IMR-90 (cell line): ENCODE data around the gene AJM1. TPM values are rescaled to one million over a fixed set of nuclear protein-coding genes. Genes with fewer than 3 reads are reported as not detected.

Experiments
- ATAC-seq: fragments of 200-7000 bp; cut with Tn5 transposase; 2 replicates; pipeline ENCODE4 v1.9.1; 2020; ENCODE audit warnings: low read depth, mild to moderate bottlenecking, moderate library complexity
- BruUV-seq: library from RNA; stranded (reverse); fragments of 400-500 nt; replicated peaks from 2 replicates; lab custom pipeline; 2021; lab: Mats Ljungman, UMichigan
- CTCF ChIA-PET: fragments of 300-600 bp; formaldehyde crosslinking; extraction: SDS; loops from one replicate; lab custom pipeline; 2021; ENCODE audit warnings: antibody characterized with exemption; lab: Yijun Ruan, JAX
- POLR2A ChIA-PET: fragments of 300-600 bp; sonication (Branson Sonifier 250); formaldehyde crosslinking; loops from one replicate; lab custom pipeline; 2022; ENCODE audit warnings: antibody characterized with exemption; ENCODE audit not compliant: unreplicated experiment; lab: Charles Lee
- DNase-seq: peaks from one replicate; pipeline ENCODE4 v3.0.0; 2013
- H2AFZ ChIP-seq: replicated peaks from 2 replicates; pipeline ENCODE3; 2013; ENCODE audit warnings: low read length, mild to moderate bottlenecking; ENCODE audit not compliant: poor library complexity
- H2AK5ac ChIP-seq: 2 replicates; pipeline ENCODE4 v1.6.1; 2013; ENCODE audit warnings: low read depth, low read length, inconsistent platforms
- H2AK9ac ChIP-seq: replicated peaks from 2 replicates; pipeline ENCODE3; 2013; ENCODE audit warnings: mild to moderate bottlenecking, low read depth, low read length, moderate library complexity; ENCODE audit not compliant: poor library complexity
- H2BK120ac ChIP-seq: 2 replicates; pipeline ENCODE4 v1.6.1; 2013; ENCODE audit warnings: low read depth, low read length, inconsistent platforms
- H2BK15ac ChIP-seq: 3 replicates; pipeline ENCODE4 v1.6.1; 2013; ENCODE audit warnings: low read depth, low read length, inconsistent platforms
- H2BK20ac ChIP-seq: 2 replicates; pipeline ENCODE4 v1.6.1; 2013; ENCODE audit warnings: low read depth, mild to moderate bottlenecking, inconsistent platforms, low read length, moderate library complexity
- H2BK5ac ChIP-seq: 2 replicates; pipeline ENCODE4 v1.6.1; 2013; ENCODE audit warnings: mild to moderate bottlenecking, low read depth, low read length, inconsistent platforms; ENCODE audit not compliant: poor library complexity, severe bottlenecking
- H3K14ac ChIP-seq: replicated peaks from 2 replicates; pipeline ENCODE4 v1.6.1; 2013; ENCODE audit warnings: low read depth, low read length, inconsistent platforms
- H3K18ac ChIP-seq: 2 replicates; pipeline ENCODE4 v1.6.1; 2013; ENCODE audit warnings: low read depth, low read length, control low read depth
- H3K23ac ChIP-seq: 2 replicates; pipeline ENCODE4 v1.6.1; 2013; ENCODE audit warnings: low read depth, low read length, inconsistent platforms
- H3K27ac ChIP-seq: 2 replicates; pipeline ENCODE4 v1.5.1; 2013; ENCODE audit warnings: mild to moderate bottlenecking, control low read depth, low read length; ENCODE audit not compliant: insufficient read depth
- H3K27me3 ChIP-seq: 2 replicates; pipeline ENCODE4 v1.6.1; 2013; ENCODE audit warnings: low read length; ENCODE audit not compliant: control insufficient read depth, insufficient read depth
- H3K36me3 ChIP-seq: 2 replicates; pipeline ENCODE4 v1.6.1; 2013; ENCODE audit warnings: low read length, mixed read lengths; ENCODE audit not compliant: control insufficient read depth, insufficient read depth
- H3K4ac ChIP-seq: 2 replicates; pipeline ENCODE4 v1.6.1; 2013; ENCODE audit warnings: low read depth, low read length, inconsistent platforms
- H3K4me1 ChIP-seq: 2 replicates; pipeline ENCODE4 v1.6.1; 2013; ENCODE audit warnings: low read length, mixed read lengths; ENCODE audit not compliant: control insufficient read depth, insufficient read depth
- H3K4me2 ChIP-seq: 2 replicates; pipeline ENCODE4 v1.6.1; 2013; ENCODE audit warnings: low read depth, mild to moderate bottlenecking, control low read depth, low read length, moderate library complexity
- H3K4me3 ChIP-seq: 2 replicates; pipeline ENCODE4 v1.5.1; 2013; ENCODE audit warnings: low read depth, mild to moderate bottlenecking, control low read depth, low read length, moderate library complexity; ENCODE audit not compliant: insufficient read depth
- H3K56ac ChIP-seq: 2 replicates; pipeline ENCODE4 v1.6.1; 2013; ENCODE audit warnings: low read length, inconsistent platforms; ENCODE audit not compliant: insufficient read depth; ENCODE audit errors: extremely low read depth
- H3K79me1 ChIP-seq, 2 experiments: 2 replicates each; pipeline ENCODE4 v1.6.1; 2013; ENCODE audit warnings: low read length in 2 of 2, inconsistent platforms in 1 of 2, low read depth in 1 of 2
- H3K9ac ChIP-seq: 2 replicates; pipeline ENCODE4 v1.6.1; 2013; ENCODE audit warnings: low read depth, low read length, control low read depth
- H3K9me1 ChIP-seq: 2 replicates; pipeline ENCODE4 v1.6.1; 2013; ENCODE audit warnings: low read length, inconsistent platforms; ENCODE audit not compliant: insufficient read depth
- H3K9me3 ChIP-seq: 2 replicates; pipeline ENCODE4 v1.6.1; 2013; ENCODE audit warnings: low read length; ENCODE audit not compliant: control insufficient read depth, insufficient read depth
- H4K20me1 ChIP-seq: 2 replicates; pipeline ENCODE4 v1.6.1; 2013; ENCODE audit warnings: low read length, inconsistent platforms; ENCODE audit not compliant: insufficient read depth
- H4K5ac ChIP-seq: 2 replicates; pipeline ENCODE4 v1.6.1; 2013; ENCODE audit warnings: mild to moderate bottlenecking, low read depth, low read length, control low read depth
- H4K8ac ChIP-seq, 2 experiments: 2 replicates each; pipeline ENCODE4 v1.6.1; 2013; ENCODE audit warnings: low read depth in 2 of 2, low read length in 2 of 2, control low read depth in 1 of 2, inconsistent platforms in 1 of 2
- H4K91ac ChIP-seq: 2 replicates; pipeline ENCODE4 v1.6.1; 2013; ENCODE audit warnings: low read depth, low read length, inconsistent platforms; ENCODE audit not compliant: insufficient read depth
- BHLHE40 ChIP-seq: fragments of 150-350 bp; IDR thresholded peaks from 2 replicates; pipeline ENCODE4 v1.6.1; 2016; ENCODE audit warnings: mild to moderate bottlenecking, low read depth, low read length
- CEBPB ChIP-seq: IDR thresholded peaks from 2 replicates; pipeline ENCODE4 v1.6.1; 2012; ENCODE audit warnings: low read depth, low read length, improper control_type of control experiment
- ELK1 ChIP-seq: fragments of 150-350 bp; IDR thresholded peaks from 2 replicates; pipeline ENCODE4 v1.6.1; 2016; ENCODE audit warnings: low read depth, mild to moderate bottlenecking, low read length, moderate library complexity, borderline replicate concordance
- MAZ ChIP-seq: IDR thresholded peaks from 2 replicates; pipeline ENCODE4 v1.6.1; 2012; ENCODE audit warnings: low read depth, mild to moderate bottlenecking, low read length, improper control_type of control experiment, moderate library complexity, borderline replicate concordance
- NFE2L2 ChIP-seq: fragments of 150-350 bp; IDR thresholded peaks from 2 replicates; pipeline ENCODE4 v1.6.1; 2016; ENCODE audit warnings: low read depth, mild to moderate bottlenecking, low read length
- RAD21 ChIP-seq: IDR thresholded peaks from 2 replicates; pipeline ENCODE4 v1.6.1; 2012; ENCODE audit warnings: low read length, improper control_type of control experiment
- RFX5 ChIP-seq: IDR thresholded peaks from 2 replicates; pipeline ENCODE4 v1.8.0; 2012; ENCODE audit warnings: low read depth, mild to moderate bottlenecking, low read length, moderate library complexity
- SMC3 ChIP-seq: fragments of 150-350 bp; IDR thresholded peaks from 2 replicates; pipeline ENCODE4 v1.6.1; 2016; ENCODE audit warnings: low read depth, mild to moderate bottlenecking, antibody characterized with exemption, low read length, moderate library complexity
- WGBS, 2 experiments: methylation state at CpG; one replicate each; pipeline versions ENCODE4 v1.1.5 to v1.1.7; 2013; ENCODE audit warnings: missing lambda C conversion rate in 2 of 2; ENCODE audit not compliant: insufficient read length in 1 of 2; ENCODE audit errors: extremely low coverage in 2 of 2; 5-methylcytosine and 5-hydroxymethylcytosine counted together
- dilution Hi-C: fragments of 300-500 bp; cut with HindIII; formaldehyde crosslinking; loops from one replicate; pipeline ENCODE4 v1.14.3; 2018; ENCODE audit warnings: low sequenced_read_pairs; ENCODE audit not compliant: unreplicated experiment
- in situ Hi-C: fragments of 300-500 bp; cut with MboI; formaldehyde crosslinking; loops from 3 replicates; pipeline ENCODE4 v1.14.3; 2019; ENCODE audit warnings: low sequenced_read_pairs, inconsistent platforms, mixed read lengths
- intact Hi-C: fragments of 100-400 bp; cut with micrococcal nuclease; formaldehyde crosslinking; loops from 2 replicates; pipeline ENCODE4 v1.10.0; 2022
- polyA plus RNA-seq, 3 experiments: library from polyadenylated mRNA; depleted of rRNA; stranded (reverse); fragments of >200 nt; gene quantifications; 2 replicates each; pipeline ENCODE4 v1.2.3, GENCODE V29; 2012; ENCODE audit warnings: low replicate concordance in 1 of 3
- total RNA-seq: library from RNA; depleted of rRNA; stranded (reverse); fragments of >200 nt; gene quantifications from 2 replicates; pipeline ENCODE4 v1.2.3, GENCODE V29; 2012

Gene AJM1
- total and polyA plus RNA-seq, 2 of the 4 experiments (the other 2 are of a cell fraction), result 0.18 to 1.5 TPM

GRCh38 chr9:136858844-136859757 lies 16.8 kb downstream of the AJM1 start (continued):
- TF ChIP-seq ELK1, result no peak

- in situ Hi-C loops (no loop called here), dilution Hi-C loops (no loop called here)
- ATAC-seq, result no peak
Measured at GRCh38 chr9:136860529-136860928, 18.3 kb downstream of the AJM1 start.

More at GRCh38 chr9:136860529-136860928, 18.3 kb downstream of the AJM1 start:
- no peak overlapping the region for H4K5ac ChIP-seq
- H2AK9ac ChIP-seq, result no peak overlapping the region
- no TSS peak for BruUV-seq
- no peaks in the 10 kb centered on the region for H3K9me3 ChIP-seq
- POLR2A ChIA-PET, result no interaction called here
- H3K27ac ChIP-seq, result no peak overlapping the region
- H3K27me3 ChIP-seq, result no peaks in the 10 kb centered on the region
- H2BK120ac ChIP-seq, result no peak overlapping the region
- no peak overlapping the region for H2AK5ac ChIP-seq
- H4K20me1 ChIP-seq, result peaks cover 16% of the 10 kb centered on the region
- H3K18ac ChIP-seq, result no peak overlapping the region
- peaks cover 16 to 41% of the 10 kb centered on the region in 2 experiments for H3K79me1 ChIP-seq
- intact Hi-C loops, result no loop called here
- H2BK15ac ChIP-seq, result no peak overlapping the region
- H3K4me2 ChIP-seq, result no peak overlapping the region
- peaks cover 35% of the 10 kb centered on the region for H3K36me3 ChIP-seq
- peaks cover 12% of the 10 kb centered on the region for H3K4me1 ChIP-seq
- no peak overlapping the region for H2AFZ ChIP-seq
- H3K4ac ChIP-seq, result no peak overlapping the region
- H3K14ac ChIP-seq, result no peak overlapping the region
- no peak overlapping the region for H2BK20ac ChIP-seq
- DNase-seq, result no peak
- no peak overlapping the region for H3K9ac ChIP-seq
- H3K56ac ChIP-seq, result no peak overlapping the region
- H4K91ac ChIP-seq, result no peak overlapping the region
- no peak overlapping the region for H3K23ac ChIP-seq
- no peak overlapping the region for H3K4me3 ChIP-seq
- no peak overlapping the region for H2BK5ac ChIP-seq
- H3K9me1 ChIP-seq, result peaks cover 5% of the 10 kb centered on the region
- CTCF ChIA-PET, result no interaction called here
- no peak for TF ChIP-seq NFE2L2
- TF ChIP-seq SMC3, result no peak
- TF ChIP-seq MAZ, result no peak
- no peak for TF ChIP-seq BHLHE40
- TF ChIP-seq RFX5, result no peak
- TF ChIP-seq RAD21, result no peak
- no peak for TF ChIP-seq CEBPB
- TF ChIP-seq ELK1, result no peak
- H4K8ac ChIP-seq, result no peak overlapping the region
- 88% methylated on average over 5 of the region's 9 CpGs; no CpG with 5 or more reads in 1 of the 2 experiments for WGBS, 2 experiments
